HS-5 (cell line): ENCODE results near the gene MTRF1L.
A peak's percentile ranks its signal among the peaks of the same experiment; 100 is the strongest.

Source experiments
- DNase-seq: peaks from one replicate; pipeline ENCODE4 v3.0.0-alpha.2; 2012; ENCODE audit warnings: low read depth

The MTRF1L gene, protein sequence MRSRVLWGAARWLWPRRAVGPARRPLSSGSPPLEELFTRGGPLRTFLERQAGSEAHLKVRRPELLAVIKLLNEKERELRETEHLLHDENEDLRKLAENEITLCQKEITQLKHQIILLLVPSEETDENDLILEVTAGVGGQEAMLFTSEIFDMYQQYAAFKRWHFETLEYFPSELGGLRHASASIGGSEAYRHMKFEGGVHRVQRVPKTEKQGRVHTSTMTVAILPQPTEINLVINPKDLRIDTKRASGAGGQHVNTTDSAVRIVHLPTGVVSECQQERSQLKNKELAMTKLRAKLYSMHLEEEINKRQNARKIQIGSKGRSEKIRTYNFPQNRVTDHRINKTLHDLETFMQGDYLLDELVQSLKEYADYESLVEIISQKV

DNA sequence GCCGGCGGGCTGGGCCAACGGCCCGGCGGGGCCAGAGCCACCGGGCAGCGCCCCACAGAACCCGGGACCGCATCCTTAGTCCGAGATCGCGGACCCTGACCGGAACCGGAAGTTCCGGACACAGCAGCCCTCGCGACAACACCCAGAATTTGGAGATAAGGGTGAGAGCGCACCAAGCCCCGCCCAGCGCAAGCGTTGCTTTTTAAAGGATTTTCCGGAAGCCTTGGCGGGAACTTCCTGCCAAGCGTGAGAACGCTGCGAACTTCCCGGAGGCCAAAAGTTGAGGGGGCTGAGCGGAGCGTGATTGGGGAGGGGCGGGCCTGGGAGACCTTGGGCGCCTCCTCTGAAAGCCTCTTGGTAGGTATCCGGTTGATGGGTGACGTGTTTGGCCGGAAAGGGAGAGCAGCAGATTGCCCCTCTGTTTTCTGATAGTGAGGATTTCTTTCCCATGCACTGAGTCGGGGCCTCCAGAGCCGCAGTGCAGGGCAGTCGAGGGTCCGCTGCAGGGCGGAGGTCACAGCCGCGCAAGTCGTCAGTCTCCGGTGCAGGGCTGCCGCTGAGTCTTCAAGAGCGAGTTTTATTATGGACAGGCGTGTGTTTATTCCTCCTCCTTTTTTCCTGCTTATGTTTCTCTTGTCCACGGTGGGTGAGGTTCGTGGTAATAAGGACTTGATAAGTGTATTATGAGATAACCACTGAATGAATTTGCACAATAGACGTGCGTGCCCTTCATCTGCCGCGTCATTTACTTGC is at the start of gene MTRF1L:
Gene MTRF1L (minus strand): TSS at position 97 of the 753 bp plus-strand sequence. CDS start 24 bp downstream, at position 73.
- DNase-seq = peak; percentile 93

DNA sequence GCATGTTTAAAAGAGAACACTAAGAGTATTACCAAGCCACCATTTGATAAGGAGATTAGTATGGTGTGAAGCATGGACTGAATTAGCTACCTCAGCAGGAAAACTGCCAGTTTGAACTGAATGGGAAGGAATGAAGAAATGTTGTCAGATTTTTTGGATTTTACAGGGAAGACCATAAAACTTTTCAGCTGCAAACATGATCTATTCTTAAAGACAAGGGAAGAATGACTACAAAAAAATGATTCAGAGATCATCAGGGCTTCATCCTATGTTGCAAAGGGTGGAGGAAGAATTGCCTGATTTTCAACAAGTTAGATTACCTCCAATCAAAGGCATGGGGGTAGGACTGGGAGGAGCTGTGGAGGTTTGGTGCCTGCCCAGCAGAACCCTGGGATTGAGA is 49.3 kb upstream of the MTRF1L start:
- DNase-seq = no peak

GRCh38 chr6:153048631-153049030 is 46.1 kb upstream of the MTRF1L start:
- DNase-seq = no peak

GRCh38 chr6:153047386-153047785 is 44.9 kb upstream of the MTRF1L start:
- DNase-seq = no peak

GRCh38 chr6:153045271-153045670 is 42.8 kb upstream of the MTRF1L start:
- DNase-seq = no peak

DNA sequence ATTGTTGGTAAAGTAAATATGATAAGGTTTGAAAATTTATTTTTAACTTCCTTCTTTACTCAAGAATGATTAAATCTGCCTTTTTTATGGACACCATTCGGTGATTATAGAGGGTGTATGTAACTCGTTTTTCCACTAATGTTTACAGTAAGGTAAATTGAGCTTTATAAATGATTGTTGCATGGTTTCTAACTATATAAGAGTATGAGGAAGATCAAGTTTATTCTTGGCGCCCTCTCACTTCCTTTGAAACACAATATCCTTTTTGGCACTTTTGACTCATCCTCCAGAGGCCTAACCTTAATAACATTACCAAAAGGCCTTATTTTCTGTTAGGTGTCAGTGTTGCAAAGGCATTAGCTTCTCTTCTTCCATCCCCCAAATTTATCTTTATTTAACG is 41.8 kb upstream of the MTRF1L start:
- no peak for DNase-seq

GRCh38 chr6:153043719-153044118 is 41.2 kb upstream of the MTRF1L start:
- no peak for DNase-seq

DNA sequence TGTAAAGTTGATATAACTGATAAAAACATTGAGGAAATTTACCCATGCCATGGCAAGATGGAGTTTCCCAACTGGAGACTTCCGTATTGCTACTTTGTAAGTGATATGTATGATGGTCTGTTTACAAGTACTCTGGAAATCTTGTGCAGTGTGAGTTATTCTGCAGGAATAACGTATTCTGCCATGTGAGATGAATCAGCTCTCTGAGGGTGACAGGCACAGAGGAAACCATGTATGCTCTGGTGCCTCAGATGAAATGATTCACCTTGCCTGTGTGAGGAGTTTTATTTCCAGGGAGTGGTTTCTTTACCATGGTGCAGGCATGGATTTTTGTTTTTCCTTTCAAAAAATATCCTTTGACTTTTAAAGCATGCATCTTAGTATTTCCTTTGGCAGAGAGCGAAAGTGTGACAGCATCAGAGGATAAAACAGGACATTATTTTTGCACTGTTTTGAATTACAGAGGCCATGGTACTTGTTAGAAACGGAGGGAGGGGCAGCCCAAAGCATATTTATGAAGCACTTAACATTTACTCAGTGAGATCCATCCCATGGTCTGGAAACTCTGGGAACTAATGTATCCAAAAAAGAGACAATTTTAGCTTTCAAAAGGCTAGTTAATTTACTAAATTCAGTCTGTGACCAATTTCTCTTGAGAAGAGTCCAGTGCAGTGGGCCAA is 36.0 kb upstream of the MTRF1L start:
- DNase-seq = no peak

DNA sequence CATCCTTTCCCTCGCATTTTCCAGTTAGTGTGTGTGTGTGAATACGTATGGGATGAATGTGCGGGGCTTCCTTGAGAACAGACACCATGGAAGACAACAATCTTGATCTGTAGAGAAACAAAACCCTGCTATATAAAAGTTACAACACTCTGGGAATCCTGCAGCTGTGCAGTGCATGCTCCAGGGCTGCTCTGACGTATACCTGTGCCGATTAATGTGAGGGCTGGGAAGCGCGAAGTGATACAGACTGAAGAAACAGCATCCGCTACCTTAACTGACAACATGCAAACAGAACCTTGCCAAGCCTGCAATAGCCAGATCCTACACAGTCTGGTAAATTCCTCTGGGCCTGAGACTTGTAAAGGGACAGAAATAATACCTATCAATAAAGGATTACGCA is 31.6 kb upstream of the MTRF1L start:
- DNase-seq = no peak

- peak; percentile 52 for DNase-seq
Measured at GRCh38 chr6:153032255-153032882, 29.9 kb upstream of the MTRF1L start.

DNA sequence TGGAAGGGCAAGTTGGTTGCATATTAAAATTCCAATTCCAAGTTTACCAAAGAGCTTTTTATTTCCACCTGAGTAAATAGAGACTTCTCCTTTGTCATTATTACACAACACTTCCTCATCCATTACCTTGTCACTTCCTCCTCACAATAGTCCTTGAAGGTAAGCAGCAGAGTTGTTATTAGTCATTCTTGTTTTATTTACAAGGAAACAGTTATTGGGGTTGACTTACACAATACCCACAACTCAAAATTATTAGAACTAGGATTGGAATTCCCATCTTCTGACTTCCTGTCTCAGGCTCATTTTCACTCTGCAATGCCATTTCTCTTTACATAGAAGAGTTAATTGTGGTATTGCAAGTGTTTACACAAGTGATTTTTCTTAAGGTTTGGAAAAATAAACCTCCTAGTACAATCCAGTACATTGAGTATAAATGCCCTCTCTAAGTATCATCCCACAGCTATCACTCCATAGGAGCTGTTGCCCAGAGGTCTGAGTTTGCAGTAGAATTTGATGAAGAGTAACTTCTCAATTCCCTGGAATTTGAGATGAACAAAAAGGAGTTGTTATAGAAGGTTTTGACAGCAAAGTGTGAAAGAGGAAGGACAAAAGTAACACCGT is 28.9 kb upstream of the MTRF1L start:
- no peak for DNase-seq

GRCh38 chr6:153028963-153029362 is 26.5 kb upstream of the MTRF1L start:
- no peak for DNase-seq

DNA sequence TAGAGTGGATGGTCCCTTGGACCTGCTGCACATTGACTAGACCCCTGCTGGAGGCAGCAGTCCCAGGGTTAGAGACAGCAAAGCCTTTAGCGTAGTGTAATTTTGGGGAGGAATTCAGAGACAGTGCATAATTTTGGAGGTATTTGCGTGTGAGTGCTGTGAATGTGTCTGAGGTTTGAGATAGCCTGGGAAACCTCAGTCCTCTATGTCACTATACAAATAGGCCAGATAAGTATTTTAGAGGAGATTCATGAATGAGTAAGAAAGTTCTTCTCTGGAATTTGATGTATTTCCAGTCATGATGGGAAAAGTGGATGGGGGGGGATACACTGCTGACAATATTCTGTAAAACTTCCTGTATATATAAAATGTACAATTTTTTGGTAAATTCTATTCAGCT is 25.8 kb upstream of the MTRF1L start:
- DNase-seq = no peak

- no peak for DNase-seq
Measured at GRCh38 chr6:153027480-153027879, 25.0 kb upstream of the MTRF1L start.

DNA sequence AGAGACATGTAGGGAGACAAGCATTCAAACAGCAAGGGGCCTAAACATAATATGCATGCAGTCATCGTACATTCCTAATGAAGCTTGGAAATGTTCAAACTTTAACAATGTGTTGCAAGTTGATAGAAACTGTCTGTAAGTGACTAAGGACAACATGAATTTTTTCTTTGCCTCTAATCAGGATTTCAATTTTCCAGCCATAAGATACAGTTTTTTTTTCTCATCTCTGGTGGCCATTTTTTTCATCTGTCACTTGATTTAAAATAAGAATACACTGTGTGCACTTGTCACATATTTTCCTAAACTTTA is 22.2 kb upstream of the MTRF1L start:
- DNase-seq = no peak

DNA sequence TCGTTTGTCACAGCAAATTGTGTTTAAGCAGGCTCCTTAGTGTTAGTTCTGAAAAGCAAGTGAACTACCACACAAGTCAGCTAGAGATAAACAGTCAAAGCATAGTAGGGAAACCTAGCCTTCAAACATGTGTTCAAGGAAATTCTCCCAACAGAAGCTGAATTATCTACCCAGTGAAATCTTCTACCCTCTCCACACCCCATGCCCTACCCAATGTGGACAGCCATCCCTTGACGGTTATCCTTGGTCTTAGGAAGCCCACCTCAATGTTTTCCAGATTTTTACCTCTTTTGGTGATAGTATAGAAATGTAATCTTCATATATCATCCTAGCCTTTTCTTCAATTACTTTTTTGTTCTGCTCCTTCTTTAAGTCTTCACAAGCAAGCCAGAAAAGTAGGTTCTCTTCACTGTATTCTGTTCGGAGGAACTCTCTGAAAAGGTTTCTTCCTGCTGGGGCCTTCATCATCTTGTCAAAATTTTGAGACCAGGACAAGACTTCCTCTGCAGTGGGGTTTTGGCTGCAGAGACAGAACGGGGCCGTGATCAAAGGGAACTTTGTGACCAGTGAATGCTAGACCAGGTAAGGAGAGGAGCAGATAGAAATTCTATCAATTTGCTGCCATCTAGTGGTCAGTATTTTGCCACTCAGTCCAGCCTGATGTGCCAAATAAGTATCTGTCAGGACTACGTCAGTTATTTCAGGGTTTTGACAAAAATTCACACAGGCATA is 21.6 kb upstream of the MTRF1L start:
- DNase-seq = no peak

- no peak for DNase-seq
Measured at GRCh38 chr6:153018355-153018754, 15.8 kb upstream of the MTRF1L start.

DNA sequence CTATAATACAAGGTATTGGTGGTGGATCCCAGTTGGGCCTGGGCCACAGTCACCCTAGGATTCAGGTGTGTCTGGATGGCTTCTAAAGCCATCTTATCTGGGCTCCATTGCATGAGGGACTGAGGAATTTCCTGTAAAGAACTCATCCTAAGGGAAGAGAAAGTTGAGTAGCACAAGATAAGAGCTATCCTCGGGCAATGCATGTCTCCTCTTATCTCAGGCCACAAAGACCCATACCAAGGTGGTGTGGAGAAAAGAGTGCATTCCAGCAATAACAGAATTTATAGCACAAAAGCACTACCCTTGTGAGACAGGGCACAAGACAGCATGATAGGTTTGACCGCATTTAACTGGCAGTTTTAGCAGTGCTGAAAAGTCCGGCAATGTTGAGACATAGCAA is 14.3 kb upstream of the MTRF1L start:
- no peak for DNase-seq

DNA sequence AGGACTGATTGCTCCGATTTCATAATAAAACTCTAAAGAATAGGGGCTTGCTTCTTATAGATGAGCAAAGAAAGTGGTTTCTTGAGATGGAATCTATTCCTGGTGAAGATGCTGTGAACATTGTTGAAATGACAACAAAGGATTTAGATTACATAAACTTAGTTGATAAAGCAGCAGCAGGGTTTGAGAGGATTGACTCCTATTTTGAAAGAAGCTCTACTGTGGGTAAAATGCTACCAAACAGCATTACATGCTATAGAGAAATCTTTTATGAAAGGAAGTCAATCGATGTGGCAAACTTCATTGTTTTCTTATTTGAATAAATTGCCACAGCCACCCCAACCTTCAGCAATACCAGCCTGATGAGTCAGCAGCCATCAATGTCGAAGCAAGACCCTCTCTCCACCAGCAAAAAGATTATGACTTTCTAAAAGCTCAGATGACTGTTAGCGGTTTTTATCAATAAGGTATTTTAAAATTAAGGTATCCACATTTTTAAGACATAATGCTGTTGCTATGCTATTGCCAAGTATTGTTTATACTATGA is 12.7 kb upstream of the MTRF1L start:
- no peak for DNase-seq

DNA sequence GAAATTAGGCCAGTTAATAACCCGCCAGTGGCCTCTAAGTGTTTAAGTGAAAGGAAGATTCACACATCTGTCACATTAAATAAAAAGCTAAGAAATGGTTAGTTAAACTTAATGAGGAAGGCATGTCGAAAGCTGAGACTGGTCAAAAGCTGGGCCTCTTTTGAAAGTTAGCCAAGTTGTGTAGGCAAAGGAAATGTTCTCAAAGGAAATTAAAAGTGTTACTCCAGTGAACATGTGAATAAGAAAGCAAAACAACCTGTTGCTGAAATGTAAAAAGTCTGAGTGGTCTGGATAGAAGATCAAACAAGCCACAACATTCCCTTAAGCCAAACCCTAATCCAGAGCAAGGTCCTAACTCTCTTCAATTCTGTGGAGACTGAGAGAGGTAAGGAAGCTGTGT is 10.9 kb upstream of the MTRF1L start:
- DNase-seq = no peak

GRCh38 chr6:153012856-153013255 is 10.3 kb upstream of the MTRF1L start:
- no peak for DNase-seq
